HepG2 (cell line): ENCODE data around the gene GLTPD2. TPM values are rescaled to one million over a fixed set of nuclear protein-coding genes. Genes with fewer than 3 reads are reported as not detected.
A peak's percentile ranks its signal among the peaks of the same experiment; 100 is the strongest.

Experiments
- ATF7 ChIP-seq, 2 experiments: fragments of 450-650 bp in 1 of 2; sonication (generic) in 1 of 2; formaldehyde crosslinking in 1 of 2; IDR thresholded peaks; 2 replicates each; pipeline versions ENCODE4 v1.4.0 to v1.6.1; 2016 to 2020; ENCODE audit warnings: antibody characterized with exemption in 1 of 2, mild to moderate bottlenecking in 1 of 2, missing genetic modification reagents in 1 of 2
- CCAR2 ChIP-seq: fragments of 200-400 bp; formaldehyde crosslinking; optimal IDR thresholded peaks from 2 replicates; pipeline ENCODE3; 2018; ENCODE audit warnings: low read depth, mild to moderate bottlenecking, low read length, moderate library complexity
- CENPX ChIP-seq: sonication (generic); formaldehyde crosslinking; IDR thresholded peaks from 2 replicates; pipeline ENCODE4 v1.9.0; 2021; ENCODE audit warnings: mild to moderate bottlenecking, missing genetic modification reagents, moderate library complexity
- CREBL2 ChIP-seq: sonication (generic); formaldehyde crosslinking; IDR thresholded peaks from 2 replicates; pipeline ENCODE4 v1.8.1; 2023; ENCODE audit warnings: missing genetic modification reagents, mild to moderate bottlenecking, borderline replicate concordance
- E2F2 ChIP-seq: sonication (generic); formaldehyde crosslinking; IDR thresholded peaks from 2 replicates; pipeline ENCODE4 v1.4.0; 2020; ENCODE audit warnings: missing genetic modification reagents, borderline replicate concordance
- GFI1 ChIP-seq: sonication (generic); formaldehyde crosslinking; IDR thresholded peaks from 2 replicates; pipeline ENCODE4 v1.5.0; 2020; ENCODE audit warnings: missing genetic modification reagents, mild to moderate bottlenecking, borderline replicate concordance
- HMG20A ChIP-seq: IDR thresholded peaks from 2 replicates; pipeline ENCODE4 v1.6.1; 2016; ENCODE audit warnings: borderline replicate concordance
- HMGXB3 ChIP-seq: sonication (generic); formaldehyde crosslinking; IDR thresholded peaks from 2 replicates; pipeline ENCODE4 v1.4.0; 2020; ENCODE audit warnings: missing genetic modification reagents, borderline replicate concordance
- HOXA9 ChIP-seq: sonication (generic); formaldehyde crosslinking; IDR thresholded peaks from 2 replicates; pipeline ENCODE4 v1.8.1; 2022; ENCODE audit warnings: missing genetic modification reagents, mild to moderate bottlenecking, moderate library complexity, borderline replicate concordance
- IRF2 ChIP-seq: IDR thresholded peaks from 2 replicates; pipeline ENCODE4 v1.6.1; 2018; ENCODE audit warnings: missing genetic modification reagents, missing compliant biosample characterization
- NCOA2 ChIP-seq: sonication (generic); formaldehyde crosslinking; IDR thresholded peaks from 2 replicates; pipeline ENCODE4 v1.8.0; 2022; ENCODE audit warnings: inconsistent platforms
- RAD21 ChIP-seq: fragments of 450-650 bp; formaldehyde crosslinking; IDR thresholded peaks from 2 replicates; pipeline ENCODE4 v1.5.0; 2020; ENCODE audit warnings: mild to moderate bottlenecking
- RFX5 ChIP-seq: IDR thresholded peaks from 2 replicates; pipeline ENCODE4 v1.6.1; 2011; ENCODE audit warnings: low read depth, low read length, improper control_type of control experiment
- SPEN ChIP-seq: sonication (generic); formaldehyde crosslinking; IDR thresholded peaks from 2 replicates; pipeline ENCODE4 v1.5.1; 2020; ENCODE audit warnings: low read depth, mild to moderate bottlenecking, missing genetic modification reagents
- ZFP62 ChIP-seq: sonication (generic); formaldehyde crosslinking; IDR thresholded peaks from 2 replicates; pipeline ENCODE4 v1.4.0; 2020; ENCODE audit warnings: missing genetic modification reagents
- ZNF264 ChIP-seq: sonication (generic); formaldehyde crosslinking; IDR thresholded peaks from 2 replicates; pipeline ENCODE4 v1.4.0; 2020; ENCODE audit warnings: missing genetic modification reagents
- ZNF510 ChIP-seq: sonication (generic); formaldehyde crosslinking; IDR thresholded peaks from 2 replicates; pipeline ENCODE4 v1.4.0; 2020; ENCODE audit warnings: low read depth, mild to moderate bottlenecking, missing genetic modification reagents
- ZNF530 ChIP-seq: sonication (generic); formaldehyde crosslinking; IDR thresholded peaks from 2 replicates; pipeline ENCODE4 v1.5.0; 2020; ENCODE audit warnings: low read depth, mild to moderate bottlenecking, missing genetic modification reagents
- ZNF687 ChIP-seq: sonication (generic); formaldehyde crosslinking; IDR thresholded peaks from 2 replicates; pipeline ENCODE4 v1.5.1; 2020; ENCODE audit warnings: mild to moderate bottlenecking, missing genetic modification reagents, moderate library complexity
- ZNF83 ChIP-seq: sonication (generic); formaldehyde crosslinking; IDR thresholded peaks from 2 replicates; pipeline ENCODE4 v1.4.0; 2020; ENCODE audit warnings: missing genetic modification reagents, mild to moderate bottlenecking, borderline replicate concordance
- ZNF841 ChIP-seq: sonication (generic); formaldehyde crosslinking; IDR thresholded peaks from 2 replicates; pipeline ENCODE4 v1.8.1; 2023; ENCODE audit warnings: missing genetic modification reagents, borderline replicate concordance
- polyA plus RNA-seq, 8 experiments: library from polyadenylated mRNA; depleted of rRNA in 3 of 8; stranded (reverse) in 7 of 8; unstranded in 1 of 8; fragments of >200 nt; fragmentation: Illumina TruSeq in 4 of 8; extraction: Trizol in 4 of 8; gene quantifications; 2 replicates each; pipeline versions ENCODE4 v1.2.1 to v1.2.3, GENCODE V29; 2011 to 2016; ENCODE audit warnings: low read depth in 4 of 8, missing spikeins in 1 of 8, mixed read lengths in 1 of 8; ENCODE audit not compliant: insufficient read depth in 1 of 8
- total RNA-seq, 5 experiments: library from RNA; depleted of rRNA; stranded (reverse); fragments of >200 nt; fragmentation: Illumina TruSeq; extraction: Trizol; gene quantifications; 2 replicates each; pipeline ENCODE4 v1.2.3, GENCODE V29; 2016; ENCODE audit warnings: low read depth in 1 of 5

Gene GLTPD2
- total and polyA plus RNA-seq, 2 of the 13 experiments (the other 11 are each of a cell fraction or from before 2014, with no cell fraction given) = 7.5 to 12.9 TPM

- peak; percentile 92 for TF ChIP-seq NCOA2 (CRISPR knock-in tag)
- TF ChIP-seq RAD21 = no peak; the same call in 1 of the 2 replicates
- no peak for TF ChIP-seq ZFP62 (CRISPR knock-in tag)
- peak; percentile 81; the same call in 1 of the 2 replicates for TF ChIP-seq SPEN (CRISPR knock-in tag)
- TF ChIP-seq HMG20A = peak; percentile 77; the same call in 1 of the 2 replicates
- peak; percentile 85; the same call in 1 of the 2 replicates for TF ChIP-seq HMGXB3 (CRISPR knock-in tag)
- TF ChIP-seq ZNF510 = peak; percentile 72; the same call in 1 of the 2 replicates
- TF ChIP-seq GFI1 (CRISPR knock-in tag) = peak; percentile 96
- TF ChIP-seq ZNF83 (CRISPR knock-in tag) = no peak
- TF ChIP-seq ZNF264 (CRISPR knock-in tag) = no peak
- TF ChIP-seq CREBL2 (CRISPR knock-in tag) = no peak
- TF ChIP-seq CENPX (CRISPR knock-in tag) = no peak
- no peak for TF ChIP-seq CCAR2
- no peak for TF ChIP-seq ZNF841
- TF ChIP-seq ZNF530 (CRISPR knock-in tag) = no peak
- peak; percentile 63; the same call in 1 of the 2 replicates for TF ChIP-seq IRF2 (CRISPR knock-in tag)
- no peak; the same call in 1 of the 2 replicates for TF ChIP-seq ZNF687
- no peak for TF ChIP-seq RFX5
- TF ChIP-seq HOXA9 (CRISPR knock-in tag) = no peak
- peak; percentile 92 for TF ChIP-seq ATF7 (IDR thresholded peaks at IDR 0.05)
- peak; percentile 96 for TF ChIP-seq ATF7 (CRISPR knock-in tag; IDR thresholded peaks at IDR 0.05)
- no peak for TF ChIP-seq E2F2 (CRISPR knock-in tag)
Measured at GRCh38 chr17:4759776-4760236, 29.0 kb upstream of the GLTPD2 start (continued).
